GM19328 (cell line): ENCODE measurements around the gene VAMP4.
A peak's percentile ranks its signal among the peaks of the same experiment; 100 is the strongest.
"Not testable (repeated sequence)": the region's sequence is repeated elsewhere in the genome, so short reads cannot be mapped to it uniquely, and the experiment has no call there.

Experiments
- ATAC-seq: cut with Tn5 transposase; IDR thresholded peaks from one replicate; pipeline ENCODE4 v1.9.1; 2021; ENCODE audit warnings: mild to moderate bottlenecking, moderate library complexity; ENCODE audit not compliant: unreplicated experiment

VAMP4 gene

DNA sequence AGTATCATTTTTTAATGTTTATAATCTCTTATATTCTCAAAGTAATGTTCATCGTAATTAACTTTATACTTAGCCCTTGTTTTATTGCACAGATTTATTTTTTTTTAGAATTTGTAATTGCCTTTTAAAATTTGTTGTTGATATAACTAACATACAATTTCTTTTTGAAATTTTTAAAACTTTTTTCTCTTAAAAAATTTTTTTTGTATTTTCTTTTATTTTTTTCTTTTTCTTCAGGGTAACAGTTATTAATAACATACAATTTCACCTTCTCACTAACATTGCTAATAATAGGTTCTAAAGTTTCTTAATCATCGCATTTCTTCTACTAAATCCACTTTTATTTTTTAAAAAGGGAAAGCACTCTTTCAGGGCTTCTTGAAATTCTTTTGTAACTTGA, 11.3 kb upstream of the VAMP4 start:
- no peak for ATAC-seq

GRCh38 chr1:171751221-171751620, 9.4 kb upstream of the VAMP4 start:
- ATAC-seq: no peak

GRCh38 chr1:171748651-171749050, 6.8 kb upstream of the VAMP4 start:
- ATAC-seq: no peak

DNA sequence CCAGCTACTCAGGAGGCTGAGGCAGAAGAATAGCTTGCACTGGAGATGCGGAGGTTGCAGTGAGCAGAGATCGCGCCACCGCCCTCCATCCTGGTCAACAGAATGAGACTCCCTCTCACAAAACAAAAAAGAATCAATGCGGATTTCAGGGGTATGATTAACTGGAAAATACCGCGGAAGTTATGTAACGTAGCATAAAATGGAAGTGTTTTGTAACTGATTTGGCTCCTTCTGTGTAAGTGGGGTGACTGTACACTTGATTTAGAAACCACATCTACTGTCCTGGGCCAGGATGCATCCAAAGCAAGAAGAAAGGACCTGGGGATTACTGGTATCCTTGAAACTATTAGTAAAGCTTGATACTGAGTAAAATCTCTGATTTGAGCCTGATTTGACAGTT, 3.1 kb upstream of the VAMP4 start:
- ATAC-seq: no peak

DNA sequence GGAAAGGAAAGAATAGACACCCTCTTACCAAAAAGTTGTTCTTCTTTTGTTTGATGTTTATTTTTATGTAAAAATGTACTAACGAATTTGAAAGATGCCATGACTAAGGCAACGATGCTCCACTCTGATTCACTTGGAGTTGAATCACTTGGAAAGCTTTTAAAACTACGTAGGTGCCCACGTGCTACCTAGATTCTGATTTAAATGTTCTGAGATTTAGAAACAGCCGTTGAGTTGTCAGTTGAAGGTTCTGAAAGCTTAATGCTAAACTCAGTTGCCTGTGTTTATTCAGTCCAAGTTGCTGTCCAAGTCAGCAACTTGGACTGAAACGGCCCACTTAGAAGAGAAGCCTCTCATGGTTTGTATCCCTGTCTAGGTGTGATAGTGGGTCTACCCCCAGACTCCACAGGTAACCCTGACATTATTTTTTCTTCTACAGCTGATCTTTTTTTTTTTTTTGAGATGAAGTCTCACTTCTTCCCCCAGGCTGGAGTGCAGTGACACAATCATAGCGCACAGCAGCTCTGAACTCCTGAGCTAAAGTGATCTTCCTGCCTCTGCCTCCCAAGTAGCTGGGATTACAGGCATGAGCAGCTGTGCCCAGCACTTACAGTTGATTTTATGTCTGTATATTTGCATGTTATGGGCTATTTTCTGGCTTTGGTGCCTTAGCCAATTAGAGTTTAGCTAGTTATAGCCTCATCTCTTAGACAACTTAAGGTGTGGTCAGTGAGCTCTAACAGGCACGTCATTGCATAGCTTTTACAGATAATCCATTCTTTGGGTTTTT, 1.4 kb upstream of the VAMP4 start:
- no peak for ATAC-seq

DNA sequence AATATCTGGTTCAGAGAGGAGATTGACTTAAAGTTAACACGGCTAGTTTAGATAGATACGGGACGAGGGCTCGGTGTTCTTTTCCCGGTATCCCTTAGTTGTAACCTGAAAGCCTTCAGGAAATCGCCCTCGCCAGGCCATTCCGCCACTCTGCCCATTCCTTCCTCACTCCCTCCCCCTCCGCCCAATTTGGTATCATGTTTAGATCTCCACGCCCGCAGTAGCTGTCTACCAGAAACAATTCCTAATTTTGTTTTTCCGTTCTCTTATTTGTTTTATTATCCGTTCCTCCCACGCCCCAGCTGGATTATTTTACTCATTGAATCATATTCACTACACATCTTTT, 685 bp upstream of the VAMP4 start:
- peak; percentile 3 for ATAC-seq

DNA sequence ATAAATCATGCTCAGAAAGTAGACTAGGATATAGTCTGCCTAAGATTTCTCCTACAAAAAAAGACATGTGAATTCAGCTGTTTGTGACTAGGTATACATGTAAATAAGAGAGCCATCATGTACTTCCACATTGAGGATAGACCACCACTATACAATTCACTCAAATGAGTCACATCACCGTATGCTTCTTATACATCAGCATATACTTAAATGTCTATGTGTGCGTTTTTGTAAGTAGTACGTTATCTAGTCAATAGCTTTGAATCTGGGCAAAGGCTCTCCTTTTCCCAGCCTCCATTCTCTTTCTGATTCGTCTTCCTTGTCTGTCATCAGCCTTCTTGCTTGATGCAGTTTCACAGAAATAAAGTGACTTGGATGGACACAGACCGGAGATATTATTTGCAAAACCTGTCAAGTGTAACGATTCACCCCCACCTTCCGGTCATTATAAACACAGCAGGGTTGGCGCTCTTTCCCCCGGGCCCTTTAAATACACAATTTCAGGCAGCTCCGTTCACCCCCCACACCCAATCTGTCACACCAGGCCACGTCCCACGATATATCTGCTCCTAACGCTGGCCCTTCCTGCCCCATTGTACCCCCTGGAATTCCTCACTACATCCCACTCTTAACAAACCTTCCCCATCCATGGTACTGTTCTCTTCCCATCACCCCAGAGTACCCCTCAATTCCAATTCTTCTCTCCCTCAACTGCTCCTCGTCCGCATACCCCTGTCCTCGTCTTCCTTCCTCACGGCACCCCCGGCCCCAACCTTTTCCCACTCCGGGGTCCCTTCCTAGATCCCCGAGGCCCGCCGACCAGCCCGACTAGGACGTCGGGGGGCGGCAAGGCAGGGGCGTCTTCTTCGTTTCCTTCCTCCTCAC, 636 bp downstream of the VAMP4 start:
- no peak for ATAC-seq

- no peak for ATAC-seq
Measured at GRCh38 chr1:171740356-171740863, 1.5 kb downstream of the VAMP4 start.

- no peak for ATAC-seq
Measured at GRCh38 chr1:171739656-171740055, 2.2 kb downstream of the VAMP4 start.

DNA sequence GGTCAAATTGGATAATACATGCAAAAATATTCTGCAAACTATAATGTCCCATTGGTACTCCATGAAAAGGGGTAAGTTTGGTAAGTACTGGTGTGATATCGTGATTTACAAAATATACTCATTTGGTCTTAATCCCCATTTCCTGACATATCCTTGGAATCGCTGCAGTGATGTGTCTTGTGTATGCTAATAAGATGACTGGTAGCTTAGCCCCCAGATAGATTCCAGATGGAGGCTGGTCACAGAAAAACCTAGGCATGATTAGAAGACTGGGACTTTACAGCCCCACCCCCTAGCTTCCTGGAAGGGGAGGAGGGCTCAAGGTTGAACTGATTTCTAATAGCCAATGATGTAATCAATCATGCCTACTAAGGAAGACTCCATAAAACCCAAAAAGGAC, 3.0 kb downstream of the VAMP4 start:
- ATAC-seq: no peak

DNA sequence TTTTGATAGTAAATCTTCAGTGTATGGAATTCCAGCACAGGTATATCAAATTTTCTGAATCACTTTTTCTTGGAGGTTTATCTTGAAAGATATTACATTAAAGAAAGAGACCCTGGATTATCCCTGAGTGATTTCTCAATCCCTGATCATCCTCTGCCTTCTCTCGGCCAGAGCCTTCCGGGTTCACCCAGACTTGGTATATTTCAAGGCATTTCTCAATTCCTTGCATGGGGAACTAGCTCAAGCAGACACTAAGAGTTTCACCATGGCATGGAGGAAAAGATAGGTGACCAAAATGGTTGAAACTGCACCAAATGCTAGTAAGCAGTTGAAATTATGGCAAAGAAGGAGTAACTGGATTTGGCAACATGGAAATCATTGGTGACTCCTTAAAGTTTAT, 5.7 kb downstream of the VAMP4 start:
- ATAC-seq: no peak

- ATAC-seq: no peak
Measured at GRCh38 chr1:171730052-171730451, 11.8 kb downstream of the VAMP4 start.

DNA sequence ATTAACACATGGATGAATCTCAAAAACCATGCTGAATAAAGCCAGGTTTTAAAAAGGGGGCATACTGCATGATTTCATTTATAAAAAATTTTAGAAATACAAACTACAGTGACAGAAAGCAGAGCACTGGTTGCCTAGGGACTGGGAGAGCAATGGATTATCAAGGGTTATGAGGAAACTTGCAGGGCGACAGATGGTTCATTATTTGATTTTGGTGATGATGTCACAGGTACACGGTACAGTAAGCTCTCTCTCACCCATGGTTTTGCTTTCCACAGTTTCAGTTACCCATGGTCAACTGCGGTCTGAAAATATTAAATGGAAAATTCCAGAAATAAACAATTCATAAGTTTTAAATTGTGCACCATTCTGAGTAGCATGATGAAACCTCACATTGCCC, 14.1 kb downstream of the VAMP4 start:
- no peak for ATAC-seq

DNA sequence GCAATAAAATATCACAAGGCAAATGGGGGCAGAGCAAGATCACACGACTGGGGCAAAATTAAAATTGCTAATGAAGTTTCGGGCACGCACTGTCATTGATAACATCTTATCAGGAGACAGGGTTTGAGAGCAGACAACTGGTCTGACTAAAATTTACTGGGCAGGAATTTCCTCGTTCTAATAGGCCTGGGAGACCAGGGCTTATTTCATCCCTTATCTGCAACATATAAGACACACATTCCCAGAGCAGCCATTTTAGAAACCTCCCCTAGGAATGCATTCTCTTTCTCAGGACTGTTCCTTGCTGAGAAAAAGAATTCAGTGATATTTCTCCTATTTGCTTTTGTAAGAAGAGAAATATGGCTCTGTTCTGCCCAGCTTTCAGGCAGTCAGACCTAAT, 18.7 kb downstream of the VAMP4 start:
- ATAC-seq: not testable (repeated sequence)

- ATAC-seq: no peak
Measured at GRCh38 chr1:171718848-171719247, 23.0 kb downstream of the VAMP4 start.

GRCh38 chr1:171718216-171718615, 23.6 kb downstream of the VAMP4 start:
- no peak for ATAC-seq

- no peak for ATAC-seq
Measured at GRCh38 chr1:171717062-171717718, 24.7 kb downstream of the VAMP4 start.

DNA sequence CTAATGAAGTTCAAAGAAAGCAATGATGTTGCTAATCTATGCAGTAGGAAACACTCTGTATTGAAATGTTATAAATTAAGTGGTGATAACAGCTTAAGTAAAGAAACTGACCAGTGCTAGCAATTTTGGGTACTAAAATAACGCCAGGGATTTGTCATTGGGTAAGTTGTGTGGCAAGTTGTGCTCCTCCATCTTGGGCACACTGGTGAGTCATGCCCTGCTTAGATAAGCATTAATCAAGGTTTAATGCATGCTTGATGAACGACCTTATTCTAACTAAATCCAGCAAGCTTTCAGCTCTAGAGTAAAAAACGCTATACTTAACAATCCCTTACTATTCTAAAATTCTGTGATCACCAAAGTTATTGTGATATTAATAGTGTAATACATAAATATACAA, 25.2 kb downstream of the VAMP4 start:
- no peak for ATAC-seq

DNA sequence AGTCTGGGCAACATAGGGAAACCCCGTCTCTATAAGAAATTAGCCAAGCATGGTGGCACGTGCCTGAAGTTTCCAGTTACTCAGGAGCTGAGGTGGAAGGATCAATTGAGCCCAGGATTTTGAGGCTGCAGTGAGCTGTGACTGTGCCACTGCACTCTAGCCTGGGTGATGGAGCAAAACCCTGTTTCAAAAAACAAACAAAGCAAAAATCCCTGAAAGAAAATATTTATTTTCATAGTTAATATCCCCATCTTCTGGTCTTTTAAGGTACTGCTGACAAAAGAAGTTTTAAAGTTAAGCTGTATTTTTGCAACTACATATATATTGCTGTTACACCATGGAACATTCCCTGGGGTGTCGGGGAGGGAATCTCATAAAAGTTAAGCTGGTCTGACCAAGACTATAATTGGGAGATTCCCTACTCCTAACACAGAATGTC, 26.0 kb downstream of the VAMP4 start:
- no peak for ATAC-seq

DNA sequence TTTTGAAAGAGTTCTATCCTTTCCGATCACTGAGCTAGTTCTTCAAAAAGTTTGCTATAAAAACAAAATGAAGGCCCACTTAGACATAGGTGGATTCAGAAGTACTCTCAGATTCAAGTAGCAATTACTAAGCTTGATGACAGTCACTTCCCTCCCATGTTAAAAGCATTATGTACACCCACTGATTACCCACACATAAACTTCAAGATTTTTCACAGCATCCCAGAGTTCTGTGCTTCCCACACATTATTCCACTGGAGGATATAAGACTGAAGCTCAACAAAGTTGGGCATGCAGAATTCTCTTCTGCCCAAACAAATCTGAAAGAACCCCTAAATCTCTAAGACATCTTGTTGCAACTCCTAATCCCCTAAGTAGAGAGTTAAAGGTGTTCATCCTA, 29.5 kb downstream of the VAMP4 start:
- no peak for ATAC-seq

- ATAC-seq: no peak
Measured at GRCh38 chr1:171711643-171712042, 30.2 kb downstream of the VAMP4 start.
